ENCODE data around the gene SH2D2A.

Gene SH2D2A

DNA sequence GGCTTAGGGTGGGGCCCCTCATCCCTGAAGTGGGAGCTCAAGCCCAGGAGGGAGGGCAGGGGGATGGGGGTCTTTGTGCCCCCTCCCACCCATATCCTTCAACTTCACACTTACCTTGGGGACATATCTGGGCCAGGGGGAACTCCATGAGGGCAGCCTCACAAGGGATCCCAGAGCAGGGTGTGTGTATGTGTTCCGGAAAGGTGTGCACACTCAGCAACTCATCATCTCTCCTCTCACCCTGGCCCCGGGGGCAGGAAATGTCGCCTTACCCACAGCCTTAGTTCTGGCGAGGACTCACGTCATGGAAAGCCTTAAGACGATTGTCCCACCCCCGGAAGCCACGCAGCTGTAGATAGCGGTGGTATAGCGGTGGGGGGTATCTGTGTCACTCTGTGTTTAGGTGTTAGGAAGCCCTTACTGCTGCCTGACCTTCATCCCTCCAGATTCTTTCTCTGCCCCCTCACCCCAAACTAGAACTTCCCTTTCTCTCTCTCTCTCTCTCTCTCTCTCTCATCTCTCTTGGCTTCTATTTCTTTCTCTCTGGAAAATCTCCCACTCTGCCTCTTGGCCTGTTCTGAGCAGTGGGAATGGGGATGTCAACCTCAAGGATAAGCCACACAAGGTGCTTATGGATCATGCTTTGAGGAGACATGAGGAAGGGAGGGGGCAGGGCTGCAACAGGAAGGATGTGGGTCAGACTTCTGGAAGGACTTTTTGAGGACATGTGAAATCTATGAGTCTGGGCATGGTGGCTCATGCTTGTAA lies at the start of gene SH2D2A:
SH2D2A (minus strand) TSS at position 288 of the 768 bp plus-strand sequence; CDS start at position 148, 140 bp downstream.
- peak; percentile 84 to 97 for DNase-seq

DNA sequence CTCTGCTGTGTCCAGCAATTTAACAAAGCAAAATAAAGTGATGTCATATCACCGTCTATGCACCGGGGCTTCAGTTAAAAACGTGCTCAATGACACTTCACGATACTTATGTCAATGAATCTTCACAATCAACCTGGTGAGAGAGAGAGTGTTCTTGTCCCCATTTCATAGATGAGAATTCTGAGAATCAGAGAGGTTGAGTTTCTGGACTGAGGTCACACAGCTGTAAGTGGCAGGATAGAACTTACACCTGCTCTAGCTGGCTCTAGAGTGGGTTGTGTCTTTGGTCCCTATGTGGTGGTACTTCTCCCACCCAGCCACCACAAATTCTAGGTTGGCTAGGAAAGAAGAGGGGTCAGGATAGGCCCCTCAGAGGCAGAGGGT lies 49.2 kb upstream of the SH2D2A start:
- no peak for DNase-seq

- DNase-seq = no peak
These were observed 48.6 kb upstream of the SH2D2A start for GRCh38 chr1:156865258-156865657.

GRCh38 chr1:156864796-156865195 lies 48.1 kb upstream of the SH2D2A start:
- DNase-seq = no peak

DNA sequence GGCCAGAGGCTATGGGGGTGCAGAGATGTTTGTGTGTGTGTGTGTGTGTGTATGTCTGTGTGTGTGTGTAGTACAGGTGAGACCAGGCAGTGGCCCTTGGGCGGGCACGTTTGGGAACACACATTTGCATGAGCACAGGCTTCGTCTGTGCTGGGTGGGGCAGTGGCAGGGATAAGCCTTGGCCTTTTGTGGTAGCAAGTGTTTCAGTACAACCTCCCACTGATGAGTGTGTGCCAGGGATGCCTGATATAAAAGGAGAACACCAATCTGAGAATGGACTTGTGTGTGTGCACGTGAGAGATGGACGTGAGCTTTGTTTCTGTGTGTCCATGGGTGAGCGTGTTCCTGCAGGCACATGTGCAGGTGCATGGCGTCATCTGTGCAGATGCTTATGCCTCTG lies 47.0 kb upstream of the SH2D2A start:
- no peak for DNase-seq

- DNase-seq = no peak
These were observed 46.5 kb upstream of the SH2D2A start for GRCh38 chr1:156862997-156863599.

- DNase-seq = no peak
These were observed 45.9 kb upstream of the SH2D2A start for GRCh38 chr1:156862584-156862983.

DNA sequence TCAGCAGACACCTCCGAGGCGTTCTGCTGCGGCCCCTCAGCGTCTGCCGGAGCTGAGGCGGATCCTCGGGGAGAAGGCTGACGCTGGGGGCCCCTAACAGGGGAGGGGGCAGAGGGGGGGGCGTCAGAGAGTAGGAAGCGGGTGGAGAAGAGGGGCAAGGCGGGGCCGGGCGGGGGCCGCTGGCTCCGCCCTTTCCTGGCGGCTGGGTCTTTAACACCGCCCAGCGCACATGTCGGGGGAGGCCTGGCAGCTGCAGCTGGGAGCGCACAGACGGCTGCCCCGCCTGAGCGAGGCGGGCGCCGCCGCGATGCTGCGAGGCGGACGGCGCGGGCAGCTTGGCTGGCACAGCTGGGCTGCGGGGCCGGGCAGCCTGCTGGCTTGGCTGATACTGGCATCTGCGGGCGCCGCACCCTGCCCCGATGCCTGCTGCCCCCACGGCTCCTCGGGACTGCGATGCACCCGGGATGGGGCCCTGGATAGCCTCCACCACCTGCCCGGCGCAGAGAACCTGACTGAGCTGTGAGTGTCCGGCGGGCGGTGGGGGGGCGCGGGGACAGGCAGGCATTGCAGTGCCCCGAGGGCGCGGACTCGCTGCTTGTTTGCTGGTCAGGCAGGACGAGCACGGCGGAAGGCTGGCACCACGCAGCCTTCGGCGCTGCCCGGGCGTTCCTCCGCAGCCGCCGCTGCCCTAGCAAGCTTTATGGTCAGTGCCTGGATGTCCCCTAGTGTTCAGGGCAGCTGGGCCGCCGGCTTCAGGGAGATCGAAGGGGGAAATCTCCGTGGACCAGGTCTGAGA lies 44.2 kb upstream of the SH2D2A start, which contains the start of gene NTRK1:
NTRK1 (plus strand) TSS at position 238 of the 796 bp plus-strand sequence; CDS start at position 308, 70 bp downstream.
- peak; percentile 48 to 64 for DNase-seq

DNA sequence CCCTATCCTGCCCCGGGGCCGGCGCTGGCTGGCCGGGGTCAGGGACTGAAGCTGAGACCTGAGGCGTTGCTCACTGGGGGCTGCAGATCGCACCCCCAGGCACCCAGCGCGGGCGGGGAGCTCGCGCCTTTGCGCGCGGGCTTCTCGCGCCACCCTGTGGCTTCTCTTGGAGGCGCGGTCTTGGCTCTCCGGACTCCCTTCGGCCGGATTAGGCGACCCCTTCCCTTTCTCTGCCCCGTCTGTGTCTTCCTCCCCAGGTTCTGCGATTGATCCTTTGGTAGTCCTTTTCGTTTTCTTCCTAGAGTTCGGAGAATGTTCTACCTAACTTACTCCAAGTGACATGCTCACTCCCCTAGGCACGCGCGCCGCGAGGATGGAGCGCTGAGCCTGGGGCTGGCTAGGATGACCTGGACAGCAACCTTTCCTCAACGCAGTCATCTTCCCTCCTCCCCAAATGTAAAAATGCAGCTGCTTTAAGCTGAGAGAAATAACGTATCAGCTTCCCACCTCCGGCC lies 43.5 kb upstream of the SH2D2A start:
- peak; percentile 48 to 62 for DNase-seq

- peak; percentile 5 to 15 for DNase-seq
These were observed 43.0 kb upstream of the SH2D2A start for GRCh38 chr1:156859523-156860112.

DNA sequence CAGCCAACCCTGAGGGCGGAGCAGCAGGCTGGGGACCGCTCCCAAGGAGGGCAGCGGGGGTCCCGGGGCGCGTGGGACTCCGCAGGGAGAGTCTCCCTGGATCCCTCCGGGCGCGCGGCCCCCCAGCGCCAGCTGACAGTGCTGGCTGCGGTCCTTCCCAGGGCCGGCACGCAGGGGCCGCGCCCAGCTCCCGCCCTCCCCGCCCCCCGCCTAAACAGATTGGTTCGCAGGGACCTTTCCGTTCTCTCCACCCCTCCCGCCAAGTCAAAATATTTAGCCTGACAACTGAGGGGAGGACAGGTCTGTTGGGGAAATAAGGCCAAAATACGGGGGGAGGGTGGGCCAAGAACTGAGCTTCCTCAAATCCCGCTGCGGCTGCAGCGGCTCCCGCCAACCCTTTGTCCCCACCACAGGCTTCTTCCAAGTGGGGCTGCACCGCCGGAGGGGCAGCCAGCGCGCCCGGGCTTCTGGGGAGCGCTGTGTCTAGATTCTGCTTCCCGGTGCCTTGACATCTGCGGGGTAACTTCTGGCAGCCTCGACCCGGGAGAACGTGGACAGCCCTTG lies 42.4 kb upstream of the SH2D2A start, which contains the start of gene INSRR:
INSRR (minus strand) TSS at position 159 of the 564 bp plus-strand sequence. CDS start 496 bp downstream, outside the sequence.
- no peak for DNase-seq

DNA sequence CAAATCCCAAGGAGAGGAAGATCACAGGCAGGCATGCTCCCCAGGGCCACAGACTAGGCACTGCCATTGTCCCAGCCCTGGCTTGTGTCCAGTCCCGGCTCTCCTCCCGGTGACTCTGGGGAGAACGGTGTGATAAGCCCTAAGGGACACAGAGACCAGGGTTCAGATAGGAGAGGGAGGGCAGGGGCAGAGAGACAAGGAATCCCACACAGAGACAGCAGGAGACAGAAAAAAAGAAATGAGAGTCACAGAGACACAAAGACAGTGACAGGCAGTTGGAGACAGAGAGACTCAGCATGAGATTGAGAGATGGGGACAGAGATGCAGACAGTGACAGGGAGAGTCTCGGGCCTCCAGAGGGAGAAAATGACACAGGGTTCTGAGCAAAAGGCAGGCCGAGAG lies 41.9 kb upstream of the SH2D2A start:
- DNase-seq = no peak

- DNase-seq = no peak
These were observed 40.9 kb upstream of the SH2D2A start for GRCh38 chr1:156857532-156857931.

GRCh38 chr1:156856282-156856785 lies 39.7 kb upstream of the SH2D2A start:
- no peak for DNase-seq

DNA sequence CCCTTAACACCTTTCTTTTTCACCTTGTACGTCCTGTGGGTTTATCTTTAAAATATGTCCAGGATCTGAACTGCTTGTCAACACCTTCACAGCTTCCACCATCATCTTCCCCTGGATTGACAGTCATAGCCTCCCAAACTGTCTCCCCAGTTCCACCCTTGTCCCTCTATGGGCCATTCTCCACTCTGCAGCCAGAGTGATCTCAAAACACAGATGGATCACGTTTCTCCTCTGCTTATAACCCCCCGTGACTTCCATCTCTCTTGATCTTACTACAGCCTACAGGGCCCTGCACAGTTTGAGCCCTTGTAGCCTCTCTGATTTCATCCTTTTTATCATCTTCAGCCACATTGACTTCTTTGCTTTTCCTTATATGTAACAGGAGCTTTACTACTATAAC lies 38.0 kb upstream of the SH2D2A start:
- DNase-seq = no peak

DNA sequence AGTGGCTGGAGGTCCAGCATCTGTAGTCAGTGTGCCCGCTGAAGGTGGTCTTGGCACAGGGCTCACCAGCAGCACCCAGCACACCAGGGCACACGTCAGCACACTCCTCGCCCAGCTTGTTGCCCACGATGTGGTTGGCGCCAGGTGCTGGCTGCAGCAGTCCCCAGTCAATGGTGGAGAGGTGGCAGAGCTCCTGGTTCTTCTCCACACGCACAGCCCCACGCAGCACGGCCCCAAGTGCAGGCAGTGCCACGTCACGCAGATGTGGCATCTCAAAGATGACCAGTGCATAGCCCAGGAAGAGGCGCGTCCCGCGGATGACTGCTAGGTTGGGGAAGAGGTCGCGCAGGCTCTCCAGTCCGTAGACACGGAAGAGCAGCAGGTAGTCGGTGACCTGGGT lies 37.1 kb upstream of the SH2D2A start:
- DNase-seq = no peak

- no peak for DNase-seq
These were observed 35.8 kb upstream of the SH2D2A start for GRCh38 chr1:156852418-156852874.

DNA sequence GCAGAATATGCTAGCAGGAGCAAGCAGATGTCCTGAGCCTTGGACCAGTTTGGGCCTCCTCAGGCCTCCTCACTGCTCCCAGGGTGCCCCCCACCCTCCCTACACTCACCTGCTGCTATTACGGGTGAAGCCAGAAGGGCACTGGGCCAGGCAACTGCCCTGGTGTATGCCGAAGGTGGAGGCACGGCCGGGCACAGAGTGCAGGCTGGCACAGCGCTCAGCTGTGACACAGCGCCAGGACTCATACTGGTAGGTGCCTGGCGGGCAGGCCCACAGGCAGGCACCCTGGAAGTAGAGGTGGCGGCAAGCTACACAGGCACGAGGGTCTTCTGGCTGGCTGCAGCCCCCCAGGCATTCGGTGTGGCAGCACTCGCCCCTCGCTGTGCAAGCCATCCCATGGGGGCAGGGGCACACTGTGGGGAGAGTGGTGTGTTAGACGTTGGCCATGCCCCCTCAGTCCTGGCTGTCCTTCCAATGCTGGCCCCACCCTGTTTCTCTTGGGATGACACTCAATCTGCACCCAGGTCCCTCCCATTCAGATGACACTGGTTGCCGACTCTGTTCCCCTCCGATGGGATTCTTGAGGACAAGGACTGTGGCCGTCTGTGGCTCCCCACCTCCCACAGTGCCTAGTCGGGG lies 35.2 kb upstream of the SH2D2A start:
- no peak for DNase-seq

GRCh38 chr1:156849151-156849496 lies 32.5 kb upstream of the SH2D2A start:
- DNase-seq = no peak

DNA sequence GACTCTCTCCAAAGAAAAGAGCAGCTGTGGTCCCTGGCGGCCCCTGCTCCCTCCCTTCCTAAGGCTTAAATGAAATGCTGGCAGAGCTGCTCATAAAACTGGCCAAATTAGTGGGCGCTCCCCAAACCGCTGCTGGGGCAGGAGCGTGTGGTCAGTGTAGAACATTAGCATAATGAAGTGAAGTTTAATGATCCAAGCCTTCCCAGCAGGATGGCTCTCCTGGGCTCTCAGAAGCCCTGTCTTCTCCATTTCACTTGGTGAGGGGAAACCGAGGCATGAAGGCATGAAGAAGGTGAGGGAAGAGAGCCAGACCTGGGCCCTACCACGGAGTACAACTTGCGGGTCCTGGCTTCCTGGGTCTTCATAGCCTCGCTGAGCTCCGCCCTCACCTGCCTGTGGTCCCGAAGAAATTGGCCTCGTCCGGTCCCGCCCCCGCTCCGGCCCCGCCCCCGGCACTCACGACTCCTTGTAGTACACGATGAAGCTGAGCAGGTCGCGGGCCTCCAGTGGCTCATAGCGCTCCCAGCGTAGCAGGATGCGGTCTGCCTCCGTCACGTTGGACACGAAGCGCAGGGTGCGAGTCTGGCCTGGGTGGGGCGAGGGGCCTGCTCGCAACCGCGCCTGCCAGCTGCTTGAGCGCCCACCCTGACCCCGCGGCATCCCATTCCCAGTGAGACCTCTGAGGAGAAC lies 32.0 kb upstream of the SH2D2A start:
- DNase-seq = peak; percentile 44 to 59
